IPS DF 19.7 (cell line): ENCODE measurements around the gene CUEDC1.

Experiments
- DNase-seq: peaks from one replicate; pipeline ENCODE4 v3.0.0-alpha.2; 2013; ENCODE audit warnings: low read depth, low spot score

Gene CUEDC1

GRCh38 chr17:57874434-57875289 lies 80.5 kb downstream of the CUEDC1 start:
- DNase-seq, result no peak

GRCh38 chr17:57874058-57874419 lies 81.2 kb downstream of the CUEDC1 start:
- DNase-seq, result no peak

GRCh38 chr17:57873261-57874057 lies 81.8 kb downstream of the CUEDC1 start:
- DNase-seq, result no peak

- no peak for DNase-seq
Measured at GRCh38 chr17:57872536-57872935, 82.7 kb downstream of the CUEDC1 start.

GRCh38 chr17:57871863-57872262 lies 83.3 kb downstream of the CUEDC1 start:
- DNase-seq, result no peak

- no peak for DNase-seq
Measured at GRCh38 chr17:57871155-57871554, 84.1 kb downstream of the CUEDC1 start.

GRCh38 chr17:57870283-57870635 lies 85.0 kb downstream of the CUEDC1 start:
- DNase-seq, result no peak

- DNase-seq, result no peak
Measured at GRCh38 chr17:57869617-57870282, 85.5 kb downstream of the CUEDC1 start.

- DNase-seq, result no peak
Measured at GRCh38 chr17:57868910-57869616, 86.1 kb downstream of the CUEDC1 start.

GRCh38 chr17:57868007-57868909 lies 87.0 kb downstream of the CUEDC1 start:
- no peak for DNase-seq

GRCh38 chr17:57867126-57867525 lies 88.1 kb downstream of the CUEDC1 start:
- DNase-seq, result no peak

GRCh38 chr17:57866723-57867122 lies 88.5 kb downstream of the CUEDC1 start:
- DNase-seq, result no peak

GRCh38 chr17:57866319-57866718 lies 88.9 kb downstream of the CUEDC1 start:
- no peak for DNase-seq

GRCh38 chr17:57864273-57864672 lies 90.9 kb downstream of the CUEDC1 start:
- DNase-seq, result no peak

GRCh38 chr17:57862694-57863667 lies 92.2 kb downstream of the CUEDC1 start:
- DNase-seq, result no peak

GRCh38 chr17:57861790-57862693 lies 93.2 kb downstream of the CUEDC1 start:
- no peak for DNase-seq

GRCh38 chr17:57861000-57861789 lies 94.0 kb downstream of the CUEDC1 start:
- no peak for DNase-seq
